ENCODE data around the gene LRRC3. TPM values are rescaled to one million over a fixed set of nuclear protein-coding genes. Genes with fewer than 3 reads are reported as not detected.

Gene LRRC3
- polyA plus RNA-seq, 1 experiment: 0.59 TPM

DNA sequence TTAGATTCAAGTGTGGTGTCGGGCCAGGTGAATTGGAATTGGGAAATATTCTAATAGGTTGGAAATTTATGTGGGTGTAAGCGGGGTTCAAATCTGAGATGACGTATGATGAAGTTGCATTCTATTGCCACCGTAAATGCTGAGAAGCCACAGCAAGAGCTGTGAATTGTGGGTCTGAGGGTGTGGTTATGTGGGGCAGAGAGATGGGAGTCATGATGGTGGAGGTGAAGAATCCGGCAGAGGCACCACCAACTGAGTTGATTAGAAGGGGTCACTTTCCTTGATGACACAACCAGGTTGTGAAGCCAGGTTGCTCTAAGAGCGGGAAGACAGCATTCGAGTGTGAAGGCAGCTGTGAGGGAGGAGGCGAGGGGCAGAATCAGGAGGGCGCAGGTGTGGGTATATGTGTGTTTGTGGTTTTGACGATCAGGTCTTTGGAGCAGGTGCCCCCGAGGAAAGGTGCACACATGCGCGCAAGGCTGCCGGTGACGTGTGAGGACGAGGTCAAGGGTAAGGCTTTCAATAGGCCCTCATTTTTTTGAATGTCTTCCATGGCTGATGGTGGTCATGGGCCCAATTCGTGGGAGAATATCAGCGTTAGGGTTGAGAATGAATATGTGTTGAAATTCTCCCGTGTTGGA lies 18.7 kb downstream of the LRRC3 start:
- no peak overlapping the region for H3K4me3 ChIP-seq (ENCODE audit: low read depth, low read length)
- TF ChIP-seq, protein P1, sequence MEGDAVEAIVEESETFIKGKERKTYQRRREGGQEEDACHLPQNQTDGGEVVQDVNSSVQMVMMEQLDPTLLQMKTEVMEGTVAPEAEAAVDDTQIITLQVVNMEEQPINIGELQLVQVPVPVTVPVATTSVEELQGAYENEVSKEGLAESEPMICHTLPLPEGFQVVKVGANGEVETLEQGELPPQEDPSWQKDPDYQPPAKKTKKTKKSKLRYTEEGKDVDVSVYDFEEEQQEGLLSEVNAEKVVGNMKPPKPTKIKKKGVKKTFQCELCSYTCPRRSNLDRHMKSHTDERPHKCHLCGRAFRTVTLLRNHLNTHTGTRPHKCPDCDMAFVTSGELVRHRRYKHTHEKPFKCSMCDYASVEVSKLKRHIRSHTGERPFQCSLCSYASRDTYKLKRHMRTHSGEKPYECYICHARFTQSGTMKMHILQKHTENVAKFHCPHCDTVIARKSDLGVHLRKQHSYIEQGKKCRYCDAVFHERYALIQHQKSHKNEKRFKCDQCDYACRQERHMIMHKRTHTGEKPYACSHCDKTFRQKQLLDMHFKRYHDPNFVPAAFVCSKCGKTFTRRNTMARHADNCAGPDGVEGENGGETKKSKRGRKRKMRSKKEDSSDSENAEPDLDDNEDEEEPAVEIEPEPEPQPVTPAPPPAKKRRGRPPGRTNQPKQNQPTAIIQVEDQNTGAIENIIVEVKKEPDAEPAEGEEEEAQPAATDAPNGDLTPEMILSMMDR (IDR thresholded peaks at IDR 0.05; ENCODE audit: insufficient read depth, low read depth, low read length): no peak
- H3K27me3 ChIP-seq (ENCODE audit: control insufficient read depth, insufficient read depth, low read length): peaks cover 4% of the 10 kb centered on the region; the same call in 1 of the 2 replicates
- no peak for DNase-seq (ENCODE audit: low read depth)
- POLR2A ChIA-PET: no interaction called here
- no peaks in the 10 kb centered on the region for H3K36me3 ChIP-seq (ENCODE audit: control insufficient read depth, insufficient read depth, low read length)
- CTCF ChIA-PET: interaction anchor here (1.0 kb wide), 2 partner anchors 12 to 26 kb away, joined by 3 to 4 read pairs; no protein-coding TSS in a partner anchor

DNA sequence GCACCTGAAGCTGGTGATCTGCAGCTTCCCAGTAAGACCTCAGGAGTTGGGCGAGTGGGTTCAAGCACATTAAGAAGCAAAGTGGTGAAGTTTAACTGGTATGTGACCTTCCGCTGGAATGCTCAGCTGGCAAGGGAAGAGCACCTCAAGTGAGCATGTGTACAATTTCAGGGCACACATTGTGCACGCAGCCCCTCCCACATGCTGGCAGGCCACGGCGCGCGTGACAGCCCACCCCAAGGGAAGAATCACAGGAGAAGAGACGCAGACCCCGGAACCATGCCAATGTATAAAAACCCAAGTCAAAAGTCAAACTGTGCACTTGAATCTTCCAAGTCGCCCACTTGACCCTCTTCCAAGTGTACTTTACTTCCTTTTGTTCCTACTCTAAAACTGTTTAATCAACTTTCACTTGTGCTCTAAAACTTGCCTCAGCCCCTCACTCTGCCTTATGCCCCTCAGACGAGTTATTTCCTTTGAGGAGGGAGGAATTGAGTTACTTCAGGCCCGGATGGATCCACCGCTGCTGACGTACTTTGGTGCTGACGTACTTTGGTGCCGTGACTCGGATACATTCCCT lies 20.0 kb downstream of the LRRC3 start:
- no peaks in the 10 kb centered on the region for H3K36me3 ChIP-seq (ENCODE audit: control insufficient read depth, insufficient read depth, low read length)
- peaks cover 4% of the 10 kb centered on the region; the same call in 1 of the 2 replicates for H3K27me3 ChIP-seq (ENCODE audit: control insufficient read depth, insufficient read depth, low read length)
- no peak overlapping the region for H3K4me3 ChIP-seq (ENCODE audit: low read depth, low read length)
- no peak for DNase-seq (ENCODE audit: low read depth)
- ChIA-PET POLR2A (no interaction called here), CTCF (interaction anchor here (1.0 to 1.5 kb wide), 2 partner anchors 17 to 27 kb away, joined by 3 to 4 read pairs; no protein-coding TSS in a partner anchor)
- TF ChIP-seq, protein P1 (IDR thresholded peaks at IDR 0.05; ENCODE audit: insufficient read depth, low read depth, low read length): no peak

- POLR2A ChIA-PET: no interaction called here
- CTCF ChIA-PET: no interaction called here
- Histone ChIP-seq H3K36me3 (ENCODE audit: control insufficient read depth, insufficient read depth, low read length) (no peaks in the 10 kb centered on the region), H3K27me3 (ENCODE audit: control insufficient read depth, insufficient read depth, low read length) (peaks cover 4% of the 10 kb centered on the region; the same call in 1 of the 2 replicates), H3K4me3 (ENCODE audit: low read depth, low read length) (no peak overlapping the region)
- no peak for DNase-seq (ENCODE audit: low read depth)
- TF ChIP-seq, protein P1 (IDR thresholded peaks at IDR 0.05; ENCODE audit: insufficient read depth, low read depth, low read length): no peak
Measured at GRCh38 chr21:44477131-44477530, 21.8 kb downstream of the LRRC3 start.

- TF ChIP-seq, protein P1 (IDR thresholded peaks at IDR 0.05; ENCODE audit: insufficient read depth, low read depth, low read length): no peak
- no peaks in the 10 kb centered on the region for H3K36me3 ChIP-seq (ENCODE audit: control insufficient read depth, insufficient read depth, low read length)
- H3K27me3 ChIP-seq (ENCODE audit: control insufficient read depth, insufficient read depth, low read length): peaks cover 4% of the 10 kb centered on the region; the same call in 1 of the 2 replicates
- POLR2A ChIA-PET: no interaction called here
- CTCF ChIA-PET: no interaction called here
- DNase-seq (ENCODE audit: low read depth): no peak
- H3K4me3 ChIP-seq (ENCODE audit: low read depth, low read length): no peak overlapping the region
Measured at GRCh38 chr21:44477712-44478111, 22.4 kb downstream of the LRRC3 start.

- TF ChIP-seq, protein P1 (IDR thresholded peaks at IDR 0.05; ENCODE audit: insufficient read depth, low read depth, low read length): no peak
- H3K27me3 ChIP-seq (ENCODE audit: control insufficient read depth, insufficient read depth, low read length): peaks cover 4% of the 10 kb centered on the region; the same call in 1 of the 2 replicates
- H3K36me3 ChIP-seq (ENCODE audit: control insufficient read depth, insufficient read depth, low read length): no peaks in the 10 kb centered on the region
- DNase-seq (ENCODE audit: low read depth): no peak
- ChIA-PET CTCF (interaction anchor here (0.7 kb wide), 1 partner anchor 32 kb away, joined by 3 read pairs; no protein-coding TSS in a partner anchor), POLR2A (no interaction called here)
- H3K4me3 ChIP-seq (ENCODE audit: low read depth, low read length): no peak overlapping the region
Measured at GRCh38 chr21:44478124-44478800, 23.0 kb downstream of the LRRC3 start.
